Gastroesophageal sphincter (tissue), 3 donors: ENCODE results near the gene PIK3R5.

ENCODE experiments used
- POLR2A ChIP-seq, 2 donors: fragments of 450-650 bp; IDR thresholded peaks; one replicate each; pipeline ENCODE4 v1.6.1; 2017; ENCODE audit warnings: antibody characterized with exemption in 2 of 2, mild to moderate bottlenecking in 2 of 2, moderate library complexity in 1 of 2
- TF ChIP-seq, protein P1 (sequence below), 4 experiments: fragments of 200-600 bp in 2 of 4; fragments of 450-650 bp in 2 of 4; sonication (generic) in 1 of 4; IDR thresholded peaks; one replicate each; pipeline ENCODE4 v1.5.1; 2017 to 2019; ENCODE audit warnings: antibody characterized with exemption in 4 of 4, mild to moderate bottlenecking in 2 of 4, moderate library complexity in 2 of 4

DNA sequence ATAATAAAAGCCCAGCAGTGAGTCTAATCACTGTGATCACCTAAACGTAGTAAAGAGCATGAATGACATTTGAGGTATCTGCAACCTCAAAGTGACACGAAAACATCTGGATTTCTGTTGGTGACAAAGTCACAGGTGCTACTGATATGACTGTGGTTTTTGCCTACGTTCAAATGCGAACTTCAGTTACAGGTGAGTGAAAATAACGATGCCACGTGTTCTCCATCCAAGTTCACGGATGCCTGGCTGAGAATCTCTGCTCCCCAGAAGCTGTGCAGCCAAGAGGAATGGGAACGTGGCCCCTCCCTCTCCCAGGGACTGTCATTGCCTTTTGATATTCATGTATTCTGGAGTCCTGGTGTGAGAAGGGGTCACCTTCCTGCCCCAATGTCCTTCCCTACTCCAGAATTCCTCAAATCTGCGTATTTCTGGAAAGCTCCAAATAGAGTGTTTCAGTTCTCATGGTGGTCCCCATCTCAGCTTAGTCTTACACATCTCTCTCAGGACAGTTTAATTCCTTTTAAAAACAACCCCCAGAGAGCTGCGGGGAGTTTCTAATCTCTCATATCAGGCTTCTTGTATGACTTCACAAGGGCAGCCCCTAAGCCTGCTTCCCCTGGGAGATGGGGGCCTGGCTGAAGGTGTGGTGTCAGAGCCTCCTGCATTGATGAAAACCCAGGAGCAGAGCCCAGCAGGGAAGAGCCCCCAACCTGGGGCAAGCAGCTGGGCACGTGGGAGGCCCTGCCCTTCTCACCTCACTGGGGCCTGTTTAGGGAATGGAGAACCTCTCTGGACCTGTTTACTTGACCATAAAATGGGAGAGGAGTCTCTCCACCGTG is 25.8 kb downstream of the PIK3R5 start:
- TF ChIP-seq, protein P1, sequence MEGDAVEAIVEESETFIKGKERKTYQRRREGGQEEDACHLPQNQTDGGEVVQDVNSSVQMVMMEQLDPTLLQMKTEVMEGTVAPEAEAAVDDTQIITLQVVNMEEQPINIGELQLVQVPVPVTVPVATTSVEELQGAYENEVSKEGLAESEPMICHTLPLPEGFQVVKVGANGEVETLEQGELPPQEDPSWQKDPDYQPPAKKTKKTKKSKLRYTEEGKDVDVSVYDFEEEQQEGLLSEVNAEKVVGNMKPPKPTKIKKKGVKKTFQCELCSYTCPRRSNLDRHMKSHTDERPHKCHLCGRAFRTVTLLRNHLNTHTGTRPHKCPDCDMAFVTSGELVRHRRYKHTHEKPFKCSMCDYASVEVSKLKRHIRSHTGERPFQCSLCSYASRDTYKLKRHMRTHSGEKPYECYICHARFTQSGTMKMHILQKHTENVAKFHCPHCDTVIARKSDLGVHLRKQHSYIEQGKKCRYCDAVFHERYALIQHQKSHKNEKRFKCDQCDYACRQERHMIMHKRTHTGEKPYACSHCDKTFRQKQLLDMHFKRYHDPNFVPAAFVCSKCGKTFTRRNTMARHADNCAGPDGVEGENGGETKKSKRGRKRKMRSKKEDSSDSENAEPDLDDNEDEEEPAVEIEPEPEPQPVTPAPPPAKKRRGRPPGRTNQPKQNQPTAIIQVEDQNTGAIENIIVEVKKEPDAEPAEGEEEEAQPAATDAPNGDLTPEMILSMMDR (IDR thresholded peaks at IDR 0.05): no peak
- TF ChIP-seq POLR2A (IDR thresholded peaks at IDR 0.05): no peak
